GM18502 (cell line): ENCODE results near the gene AKR1B15.
"Not testable (repeated sequence)": the region's sequence is repeated elsewhere in the genome, so short reads cannot be mapped to it uniquely, and the experiment has no call there.

Experiments used
- ATAC-seq: cut with Tn5 transposase; IDR thresholded peaks from one replicate; pipeline ENCODE4 v1.9.1; 2021; ENCODE audit warnings: mild to moderate bottlenecking; ENCODE audit not compliant: unreplicated experiment, poor library complexity

The AKR1B15 gene

DNA sequence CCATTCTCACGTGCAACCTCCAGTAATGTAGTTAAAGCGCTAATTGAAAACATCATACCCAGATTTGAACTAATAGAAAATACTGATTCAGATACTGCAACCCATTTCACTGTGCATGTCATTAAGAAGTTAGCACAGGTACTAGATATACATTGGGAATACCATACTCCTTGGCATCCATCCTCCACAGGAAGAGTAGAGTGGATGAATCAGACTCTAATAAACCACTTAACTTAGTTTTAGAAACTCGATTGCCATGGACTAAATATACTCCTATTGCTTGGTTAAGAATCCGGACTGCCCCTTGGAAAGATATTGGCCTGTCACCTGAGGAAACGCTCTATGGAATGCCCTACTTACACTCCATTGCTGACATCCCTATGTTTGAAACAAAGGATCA, 9.5 kb downstream of the AKR1B15 start:
- ATAC-seq = no peak

DNA sequence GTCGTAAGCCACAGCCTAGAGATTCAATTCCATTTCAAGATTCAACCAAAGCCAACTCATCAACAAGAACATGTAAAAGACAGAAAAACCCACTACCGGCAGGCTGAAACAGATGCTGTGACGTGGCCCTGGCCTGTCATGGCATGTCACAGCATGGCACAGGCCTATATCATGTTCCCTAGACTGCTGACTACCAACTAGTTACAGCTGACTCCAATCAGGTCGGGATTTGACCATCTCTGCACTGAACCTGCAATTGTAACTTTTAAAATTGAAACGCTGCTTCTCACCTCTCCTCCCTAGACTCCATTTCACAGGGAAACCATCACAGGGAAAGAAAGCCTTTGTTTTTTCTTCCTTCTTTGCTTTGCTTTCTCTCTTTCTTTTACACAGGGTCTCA, 12.7 kb downstream of the AKR1B15 start:
- ATAC-seq = not testable (repeated sequence)

DNA sequence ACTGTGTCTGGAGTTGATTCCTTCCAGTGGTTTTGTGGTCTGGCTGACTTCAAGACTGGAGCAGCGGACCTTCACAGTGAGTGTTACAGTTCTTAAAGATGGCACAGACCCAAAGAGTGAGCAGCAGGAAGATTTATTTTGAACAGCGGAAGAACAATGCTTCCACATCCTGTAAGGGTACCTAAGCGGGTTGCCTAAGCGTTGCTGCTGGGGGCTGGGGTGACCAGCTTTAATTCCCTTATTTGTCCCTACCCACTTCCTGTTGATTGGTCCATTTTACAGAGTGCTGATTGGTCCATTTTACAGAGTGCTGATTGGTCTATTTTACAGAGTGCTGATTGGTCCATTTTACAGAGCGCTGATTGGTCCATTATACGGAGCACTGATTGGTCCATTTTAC, 13.2 kb downstream of the AKR1B15 start:
- ATAC-seq = no peak

DNA sequence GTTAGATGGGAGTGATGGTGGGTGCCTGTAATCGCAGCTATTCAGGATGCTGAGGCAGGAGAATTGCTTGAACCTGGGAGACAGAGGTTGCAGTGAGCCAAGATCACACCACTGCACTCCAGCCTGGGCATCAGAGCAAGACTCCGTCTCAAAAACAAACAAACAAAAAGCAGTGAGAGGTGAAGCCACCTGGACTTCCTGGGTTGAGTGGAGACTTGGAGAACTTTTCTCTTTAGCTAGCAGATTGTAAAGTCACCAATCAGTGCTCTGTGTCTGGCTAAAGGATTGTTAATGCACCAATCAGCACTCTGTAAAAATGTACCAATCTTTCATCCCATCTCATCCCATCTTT, 14.5 kb downstream of the AKR1B15 start:
- not testable (repeated sequence) for ATAC-seq

DNA sequence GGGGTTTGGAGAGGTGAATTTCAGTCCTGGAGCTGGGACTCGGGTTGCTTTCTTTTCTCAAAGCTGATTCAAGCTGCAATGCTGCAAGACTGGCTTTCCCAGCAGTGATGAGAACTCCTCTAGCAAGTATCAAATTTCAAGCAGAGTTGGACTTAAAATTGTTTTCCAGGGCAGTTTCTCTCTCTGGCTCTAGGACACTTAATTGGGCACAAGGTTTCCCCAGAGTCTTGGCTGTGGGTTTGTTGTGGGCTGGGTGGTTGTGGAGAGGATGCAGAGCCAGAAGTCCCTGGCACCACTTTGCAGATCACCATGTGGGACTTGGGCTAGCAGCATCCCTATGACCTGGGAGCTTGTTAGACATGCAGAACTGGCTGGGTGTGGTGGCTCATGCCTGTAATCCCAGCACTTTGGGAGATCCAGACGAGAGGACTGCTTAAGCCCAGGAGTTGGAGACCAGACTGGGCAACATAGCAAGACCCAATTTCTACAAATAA, 16.8 kb downstream of the AKR1B15 start:
- no peak for ATAC-seq

DNA sequence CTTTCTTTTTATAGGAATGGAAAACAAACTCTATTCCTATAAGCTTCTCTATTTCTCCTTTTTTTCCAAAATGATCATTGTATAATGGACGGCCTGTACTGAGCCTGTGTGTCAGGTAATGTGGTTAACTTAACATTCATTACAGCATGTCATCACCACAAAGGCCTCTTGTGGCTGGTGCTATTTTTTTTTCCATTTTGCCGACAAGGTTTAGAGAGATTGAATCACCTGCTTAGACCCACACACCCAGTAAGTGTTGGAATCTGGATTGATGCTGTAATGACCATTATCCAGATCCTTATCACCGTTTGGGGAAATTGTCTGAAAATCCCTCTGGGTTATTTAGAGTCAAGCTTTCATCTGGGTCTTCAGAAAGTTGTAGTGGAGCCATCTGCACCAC, 18.5 kb downstream of the AKR1B15 start:
- no peak for ATAC-seq

DNA sequence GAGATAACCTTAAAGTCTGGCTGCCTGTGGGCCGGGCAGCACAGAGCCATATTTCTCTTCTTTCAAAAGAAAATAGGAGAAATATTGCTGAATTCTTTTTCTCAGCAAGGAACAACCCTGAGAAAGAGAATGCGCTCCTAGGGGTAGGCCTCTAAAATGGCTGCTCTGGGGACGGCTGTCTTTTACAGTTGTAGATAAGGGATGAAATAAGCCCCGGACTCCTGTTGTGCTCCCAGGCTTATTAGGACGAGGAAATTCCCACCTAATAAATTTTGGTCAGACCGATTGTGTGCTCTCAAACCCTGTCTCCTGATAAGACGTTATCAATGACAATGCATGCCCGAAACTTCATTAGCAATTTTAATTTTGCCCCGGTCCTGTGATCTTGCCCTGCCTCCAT, 21.1 kb downstream of the AKR1B15 start:
- ATAC-seq = not testable (repeated sequence)

DNA sequence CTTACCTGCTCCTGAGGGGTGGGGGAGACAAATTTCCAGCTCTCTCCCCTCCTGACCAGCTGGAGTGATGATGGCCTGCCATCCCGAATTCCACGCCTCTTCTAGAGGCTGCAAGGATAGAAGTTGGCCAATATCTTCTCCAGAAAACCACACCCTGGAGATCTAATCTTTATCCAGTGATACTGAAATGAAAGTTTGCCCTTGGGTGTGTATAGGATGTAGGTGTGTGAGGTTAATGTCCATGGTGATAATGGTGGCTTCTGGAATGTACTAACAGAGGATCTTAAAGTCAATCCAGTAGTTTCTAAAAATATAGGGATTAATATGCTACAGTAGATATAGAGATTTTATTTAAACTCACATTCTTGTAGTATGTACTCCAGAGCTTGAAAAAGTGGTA, 22.2 kb downstream of the AKR1B15 start:
- ATAC-seq = no peak

DNA sequence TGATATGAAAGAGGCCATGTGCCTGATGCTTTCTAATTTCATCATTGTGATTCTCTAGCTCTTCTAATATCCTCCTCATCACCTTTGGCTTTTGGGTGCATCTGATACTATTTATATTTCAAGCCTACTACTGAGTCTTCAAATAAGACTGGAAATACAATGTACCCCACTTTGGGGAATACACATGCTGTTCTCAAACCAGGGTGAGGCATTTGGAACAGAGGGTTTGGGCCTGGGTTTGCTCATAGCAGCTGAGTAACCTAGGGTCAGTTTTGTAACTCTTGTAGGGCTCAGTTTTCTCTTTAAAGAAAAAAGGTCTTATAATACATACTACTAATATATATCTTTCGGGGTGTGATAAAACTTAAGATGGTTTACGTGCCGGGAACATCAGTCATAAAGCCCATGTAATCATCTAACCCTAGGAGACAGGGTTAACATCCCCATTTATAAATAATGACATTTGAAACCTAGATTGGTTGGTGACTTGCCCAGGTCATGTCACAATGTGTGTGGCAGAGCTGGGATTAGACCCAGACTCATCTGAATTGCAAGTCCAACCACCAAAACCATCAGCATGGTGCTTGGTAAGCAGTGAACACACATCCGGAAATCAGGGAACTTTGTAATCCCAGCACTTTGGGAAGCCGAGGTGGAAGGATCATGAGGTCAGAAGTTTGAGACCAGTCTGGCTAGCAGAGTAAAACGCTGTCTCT, 23.0 kb downstream of the AKR1B15 start:
- ATAC-seq = no peak

DNA sequence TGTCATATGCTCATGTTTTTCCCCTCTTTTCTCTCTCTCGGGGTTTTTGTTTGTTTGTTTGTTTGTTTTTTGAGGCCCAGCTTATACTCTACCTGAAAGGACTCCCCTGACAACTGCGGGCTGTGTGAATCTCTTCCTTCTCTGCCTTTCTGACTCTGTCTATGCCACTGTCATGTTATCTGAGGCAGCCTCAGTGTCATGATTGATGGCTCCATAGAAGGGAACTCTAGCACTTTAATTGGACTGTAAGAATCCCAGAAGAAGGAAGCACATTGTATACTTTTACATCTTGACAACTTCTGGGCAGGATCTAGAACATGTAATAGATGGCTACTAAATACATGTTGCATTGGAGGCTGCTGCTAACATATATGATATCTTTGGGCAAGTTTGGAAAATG, 25.4 kb downstream of the AKR1B15 start:
- ATAC-seq = no peak

DNA sequence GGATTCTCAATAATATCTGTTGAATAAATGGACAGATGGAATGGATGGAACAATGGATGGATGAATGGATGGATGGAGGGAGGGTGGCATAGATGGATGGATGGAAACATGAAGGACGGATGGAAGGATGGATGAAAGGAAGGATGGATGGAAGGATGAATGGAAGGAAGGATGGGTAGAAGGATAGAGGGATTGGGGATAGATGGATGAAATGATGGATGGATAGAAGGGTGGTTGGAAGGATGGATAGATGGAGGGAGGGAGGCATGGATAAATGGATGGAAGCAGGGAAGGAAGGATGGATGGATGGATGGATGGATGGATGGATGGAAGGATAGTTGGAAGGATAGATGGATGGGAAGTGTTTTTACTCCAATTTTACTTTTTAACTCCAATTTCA, 35.4 kb downstream of the AKR1B15 start:
- no peak for ATAC-seq

DNA sequence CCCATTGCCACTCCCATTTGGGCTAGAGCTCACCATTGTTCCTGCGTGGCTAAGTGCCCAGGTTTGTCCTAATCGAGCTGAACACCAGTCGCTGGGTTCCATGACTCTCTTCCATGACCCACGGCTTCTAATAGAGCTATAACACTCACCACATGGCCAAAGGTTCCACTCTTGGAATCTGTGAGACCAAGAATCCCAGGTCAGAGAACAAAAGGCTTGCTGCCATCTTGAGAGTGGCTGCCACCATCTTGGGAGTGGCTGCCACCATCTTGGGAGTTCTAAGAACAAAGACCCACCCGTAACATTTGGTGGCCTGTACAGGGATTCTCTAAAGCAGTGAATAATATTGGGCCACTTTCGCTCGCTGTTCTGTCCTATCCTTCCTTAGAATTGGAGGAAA, 37.0 kb downstream of the AKR1B15 start:
- ATAC-seq = no peak

DNA sequence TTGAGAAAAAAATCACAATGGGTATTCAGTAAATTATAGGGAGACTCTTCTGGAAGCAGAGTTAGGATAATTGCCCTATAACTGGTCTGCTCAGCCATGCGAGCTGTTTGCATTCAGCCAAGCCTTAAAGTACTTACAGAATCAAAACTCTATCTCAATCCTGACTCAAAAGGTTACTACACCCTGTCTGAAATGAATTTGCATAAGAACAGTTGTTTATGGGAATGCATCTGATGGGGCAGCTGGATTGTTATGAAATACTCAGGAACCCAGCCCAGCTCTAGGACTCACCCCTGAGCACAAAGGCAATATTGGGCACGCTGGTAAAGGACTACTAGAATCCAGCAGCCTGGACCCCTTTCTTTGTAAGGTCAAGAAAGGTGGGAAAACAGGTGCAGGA, 38.8 kb downstream of the AKR1B15 start:
- no peak for ATAC-seq

DNA sequence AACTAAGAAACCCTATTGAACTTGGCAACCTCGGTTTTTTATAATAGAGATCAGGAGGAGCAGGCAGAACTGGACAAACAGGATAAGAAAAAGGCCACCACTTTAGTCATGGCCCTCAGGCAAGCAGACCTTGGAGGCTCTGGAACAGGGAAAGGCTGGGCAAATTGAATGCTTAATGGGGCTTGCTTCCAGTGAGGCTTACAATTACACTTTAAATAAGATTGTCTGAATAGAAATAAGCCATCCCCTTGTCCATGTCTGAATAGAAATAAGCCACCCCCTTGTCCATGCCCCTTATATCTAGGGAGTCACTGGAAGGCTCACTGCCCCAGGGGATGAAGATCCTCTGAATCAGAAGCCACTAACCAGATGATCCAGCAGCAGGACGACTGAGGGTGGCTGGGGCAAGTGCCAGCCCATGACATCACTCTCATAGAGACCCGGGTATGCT, 40.6 kb downstream of the AKR1B15 start:
- no peak for ATAC-seq

DNA sequence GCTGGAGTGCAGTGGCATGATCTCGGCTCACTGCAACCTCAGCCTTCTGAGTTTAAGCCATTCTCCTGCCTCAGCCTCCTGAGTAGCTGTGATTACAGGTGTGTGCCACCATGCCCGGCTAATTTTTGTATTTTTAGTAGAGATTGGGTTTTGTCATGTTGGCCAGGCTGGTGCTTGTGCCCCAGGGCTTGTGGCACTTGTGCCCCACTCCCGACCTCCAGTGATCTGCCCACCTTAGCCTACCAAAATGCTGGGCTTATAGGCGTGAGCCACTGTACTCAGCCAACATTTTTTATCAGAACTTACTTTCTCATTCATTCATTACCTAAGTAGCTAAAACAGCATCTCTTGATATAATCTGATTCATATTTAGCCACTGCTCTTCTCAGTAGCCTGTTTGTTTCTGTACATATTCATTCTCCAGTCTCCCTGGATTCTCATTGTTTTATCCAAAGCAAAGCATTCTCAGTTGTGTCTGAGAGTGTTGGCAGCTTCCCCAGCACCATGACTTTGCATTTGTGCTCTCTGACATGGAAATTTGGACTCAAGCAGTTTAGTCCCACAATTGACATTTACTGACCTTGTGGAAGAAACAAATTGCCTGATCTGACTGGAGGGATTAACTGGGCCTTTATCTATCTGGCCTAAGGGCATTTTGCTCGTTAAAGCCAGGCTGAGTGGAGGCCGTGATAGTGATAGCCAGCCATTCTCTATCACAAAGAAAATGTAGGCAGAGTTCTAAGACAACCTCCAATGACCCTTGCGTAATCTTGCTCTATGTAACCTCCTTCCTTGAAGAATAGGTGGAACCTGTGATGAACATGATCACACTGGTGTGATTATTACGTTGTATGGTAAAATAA, 44.9 kb downstream of the AKR1B15 start:
- no peak for ATAC-seq

DNA sequence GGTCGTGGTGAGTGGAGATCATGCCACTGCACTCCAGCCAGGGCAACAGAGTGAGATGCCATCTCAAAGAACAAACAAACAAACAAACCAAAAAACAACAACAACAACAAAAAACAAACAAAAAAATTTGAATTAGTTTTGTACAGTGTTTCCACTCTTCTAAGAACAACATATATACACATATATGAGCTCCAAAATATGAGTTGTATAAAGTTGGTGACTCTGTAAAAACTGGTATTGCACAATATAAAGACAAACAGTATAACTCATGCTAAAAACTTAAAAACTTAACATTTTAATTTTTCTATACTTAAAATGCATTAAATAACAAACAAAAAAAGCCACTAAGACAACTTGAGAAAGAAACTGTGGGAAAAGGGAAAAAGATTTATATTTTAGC, 46.0 kb downstream of the AKR1B15 start:
- ATAC-seq = no peak

DNA sequence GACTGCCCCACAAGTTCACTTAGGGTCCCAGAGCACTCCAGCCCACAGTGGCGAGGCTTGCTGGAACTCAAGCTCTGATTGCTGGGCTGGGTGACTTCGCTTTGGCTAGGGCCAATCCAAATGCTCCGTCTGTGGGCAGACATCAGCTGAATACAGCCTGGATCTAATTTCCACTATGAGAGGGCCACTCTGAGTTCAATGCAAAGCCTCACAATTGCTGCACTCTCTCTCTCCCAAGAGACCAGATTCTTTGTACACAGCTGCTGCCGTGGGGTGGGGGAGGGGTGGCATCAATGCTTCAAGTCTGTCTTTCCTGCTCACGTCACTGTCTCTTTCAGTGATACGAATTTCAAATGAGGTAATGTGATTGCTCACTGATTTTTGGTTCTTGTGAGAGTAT, 50.5 kb downstream of the AKR1B15 start:
- ATAC-seq = no peak

DNA sequence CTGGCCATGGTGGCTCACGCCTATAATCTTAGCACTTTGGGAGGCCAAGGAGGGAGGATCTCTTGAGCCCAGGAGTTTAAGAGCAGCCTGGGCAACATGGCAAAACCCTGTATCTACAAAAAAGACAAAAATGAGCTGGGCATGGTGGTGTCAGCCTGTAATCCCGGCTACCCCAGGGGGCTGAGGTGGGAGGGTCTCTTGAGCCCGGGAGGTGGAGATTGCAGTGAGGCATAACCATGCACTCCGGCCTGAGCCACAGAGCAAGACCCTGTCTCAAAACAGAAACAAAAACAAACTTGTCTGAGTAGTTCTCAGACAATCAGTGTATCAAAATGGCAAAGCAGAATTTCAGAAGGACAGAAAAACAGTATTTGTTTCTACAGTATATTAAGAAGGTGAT, 52.5 kb downstream of the AKR1B15 start:
- ATAC-seq = no peak

DNA sequence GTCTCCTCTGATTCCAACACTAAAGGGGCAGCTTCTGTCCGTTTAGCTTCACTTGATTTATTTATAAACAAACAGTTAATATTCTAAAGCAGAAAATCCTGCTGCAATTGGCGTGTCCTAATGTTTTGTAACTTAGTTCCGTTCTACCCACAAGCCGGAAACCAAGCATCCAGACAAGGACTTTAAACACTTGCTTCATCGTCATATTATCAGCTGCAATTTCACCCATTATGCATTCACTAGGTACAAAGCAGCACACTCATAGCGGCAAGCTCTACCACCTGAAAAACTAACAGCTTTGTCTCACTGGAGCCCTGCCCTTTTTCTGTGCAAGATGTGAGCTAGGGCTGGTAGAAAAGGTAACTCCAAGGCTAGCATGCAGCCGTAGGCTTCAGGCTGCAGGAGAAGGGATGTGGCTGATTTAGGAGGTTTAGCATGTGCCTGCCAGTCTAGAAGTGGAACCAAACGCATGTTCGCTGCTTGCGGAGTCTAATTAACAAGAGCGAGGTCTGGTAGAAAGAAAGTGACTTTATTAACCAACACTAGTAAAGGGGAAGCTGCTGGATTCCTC, 54.1 kb downstream of the AKR1B15 start:
- ATAC-seq = no peak

DNA sequence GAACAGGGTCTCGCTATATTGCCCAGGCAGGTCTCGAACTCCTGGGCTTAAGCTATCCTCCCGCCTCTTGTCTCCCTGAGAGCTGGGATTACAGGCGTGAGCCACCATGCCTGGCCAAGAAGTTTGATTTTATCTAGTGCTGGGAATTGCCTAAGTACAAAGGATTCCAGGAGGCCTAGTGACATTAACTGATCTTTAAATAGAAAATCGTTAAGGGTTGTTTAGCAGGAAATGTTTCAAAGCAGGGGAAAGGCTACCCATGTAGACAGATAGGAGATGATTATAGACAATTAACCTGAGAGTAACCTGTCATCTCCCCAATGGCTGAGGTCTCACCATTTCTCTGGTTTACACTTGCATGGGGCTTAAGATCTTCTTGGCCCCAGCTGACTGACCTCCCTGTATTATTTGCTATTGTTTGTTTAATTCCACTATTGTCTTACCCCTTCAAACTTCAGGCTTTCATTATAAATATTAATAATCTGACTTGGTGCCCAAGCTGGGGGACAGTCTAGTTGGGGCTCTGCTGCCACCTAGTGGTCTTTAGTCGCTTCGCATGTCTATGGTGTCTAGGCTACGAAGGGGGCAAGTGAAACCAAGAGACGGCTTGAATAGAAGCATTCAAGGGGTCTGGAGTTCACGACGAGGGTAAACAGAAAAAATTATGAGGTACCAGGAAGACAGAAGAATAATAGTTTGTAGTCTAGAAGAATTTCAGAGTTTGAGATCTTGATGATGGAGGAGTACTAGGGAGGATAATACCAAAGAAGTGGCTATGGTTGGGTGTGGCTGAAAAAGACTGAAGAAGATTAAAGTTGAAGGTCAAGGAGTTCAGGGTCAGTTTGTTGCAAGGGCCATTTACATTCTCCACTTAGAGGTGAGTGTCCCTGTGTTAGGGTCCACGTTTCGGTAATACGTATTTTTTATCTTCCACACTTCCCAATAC, 57.3 kb downstream of the AKR1B15 start:
- peak; percentile 78 for ATAC-seq
